HepG2 (cell line): ENCODE data around the gene DPEP3. TPM values are rescaled to one million over a fixed set of nuclear protein-coding genes. Genes with fewer than 3 reads are reported as not detected.

Source experiments
- ATAC-seq: fragments of 200-7000 bp; cut with Tn5 transposase; 3 replicates; pipeline ENCODE4 v1.9.1; 2020; ENCODE audit warnings: mild to moderate bottlenecking, moderate library complexity
- BruUV-seq: library from RNA; stranded (reverse); fragments of 400-500 nt; replicated peaks from 2 replicates; lab custom pipeline; 2021; lab: Mats Ljungman, UMichigan
- CTCF ChIA-PET: fragments of 300-600 bp; formaldehyde crosslinking; extraction: SDS; loops from one replicate; lab custom pipeline; 2021; ENCODE audit warnings: low total read pairs, inconsistent platforms, low intra/inter-chr PET ratio; lab: Yijun Ruan, JAX
- POLR2A ChIA-PET: fragments of 350-600 bp; sonication (Branson Sonifier 250); formaldehyde crosslinking; loops from one replicate; lab custom pipeline; 2020; ENCODE audit warnings: antibody characterized with exemption, inconsistent platforms; lab: Yijun Ruan, JAX
- DNase-seq: peaks from one replicate; pipeline ENCODE4 v3.0.0-alpha.2; 2015; ENCODE audit warnings: low spot score
- FAIRE-seq: peaks from 3 replicates; lab custom pipeline; 2011; peaks lifted over from hg19 to GRCh38; lab: Jason Lieb, UNC
- H2AFZ ChIP-seq: one replicate; pipeline ENCODE4 v1.6.1; 2011; ENCODE audit warnings: low read length, inconsistent platforms
- H3K27ac ChIP-seq: fragments of 300-600 bp; 3 replicates; pipeline ENCODE4 v1.8.0; 2011; ENCODE audit warnings: mixed run types, mild to moderate bottlenecking, mixed read lengths, low read length, inconsistent platforms; ENCODE audit not compliant: insufficient read depth; ENCODE audit errors: extremely low read length
- H3K27me3 ChIP-seq, 2 experiments: fragments of 200-600 bp in 1 of 2; 2 replicates in 1 of 2; 3 replicates in 1 of 2; pipeline versions ENCODE4 v1.6.0 to v1.8.0; 2011; ENCODE audit warnings: low read length in 2 of 2, mild to moderate bottlenecking in 2 of 2, moderate library complexity in 2 of 2, inconsistent platforms in 1 of 2; ENCODE audit not compliant: insufficient read depth in 2 of 2, control insufficient read depth in 1 of 2
- H3K36me3 ChIP-seq, 2 experiments: fragments of 200-600 bp in 1 of 2; replicated peaks in 1 of 2; 2 replicates in 1 of 2; 3 replicates in 1 of 2; pipeline versions ENCODE4 v1.5.1 to v1.8.0; 2011; ENCODE audit warnings: low read length in 2 of 2, inconsistent platforms in 1 of 2; ENCODE audit not compliant: insufficient read depth in 2 of 2, control insufficient read depth in 1 of 2
- H3K4me1 ChIP-seq: 2 replicates; pipeline ENCODE4 v1.5.1; 2012; ENCODE audit warnings: low read length, inconsistent platforms; ENCODE audit not compliant: insufficient read depth
- H3K4me2 ChIP-seq: 2 replicates; pipeline ENCODE4 v1.6.0; 2011; ENCODE audit warnings: low read depth, low read length, inconsistent platforms
- H3K4me3 ChIP-seq, 3 experiments: fragments of 200-600 bp in 1 of 3; sonication (generic), shearing (Covaris generic) in 1 of 3; replicated peaks in 1 of 3; 2 replicates each; pipeline ENCODE4 v1.5.1; 2011 to 2016; ENCODE audit warnings: low read length in 3 of 3, inconsistent platforms in 2 of 3, low read depth in 2 of 3, mild to moderate bottlenecking in 2 of 3, control low read depth in 1 of 3, mixed read lengths in 1 of 3; ENCODE audit not compliant: insufficient read depth in 1 of 3
- H3K79me2 ChIP-seq: one replicate; pipeline ENCODE4 v1.6.1; 2011; ENCODE audit warnings: low read length, inconsistent platforms; ENCODE audit not compliant: insufficient read depth
- H3K9ac ChIP-seq: 2 replicates; pipeline ENCODE4 v1.6.0; 2011; ENCODE audit warnings: mild to moderate bottlenecking, low read depth, low read length, inconsistent platforms; ENCODE audit not compliant: insufficient read depth
- H3K9me3 ChIP-seq: 2 replicates; pipeline ENCODE4 v1.5.1; 2012; ENCODE audit warnings: mild to moderate bottlenecking, low read length
- H4K20me1 ChIP-seq: 2 replicates; pipeline ENCODE4 v1.6.0; 2011; ENCODE audit warnings: inconsistent platforms, mild to moderate bottlenecking, low read length, moderate library complexity; ENCODE audit not compliant: insufficient read depth
- ASH2L ChIP-seq: fragments of 300-600, 200-600 bp; sonication (generic); IDR thresholded peaks from 2 replicates; pipeline ENCODE4 v1.7.0; 2017; ENCODE audit warnings: low read depth, mild to moderate bottlenecking, moderate library complexity, mixed read lengths, low read length; ENCODE audit not compliant: insufficient read length
- CENPX ChIP-seq: sonication (generic); formaldehyde crosslinking; IDR thresholded peaks from 2 replicates; pipeline ENCODE4 v1.9.0; 2021; ENCODE audit warnings: mild to moderate bottlenecking, missing genetic modification reagents, moderate library complexity
- CTCF ChIP-seq: sonication (generic); formaldehyde crosslinking; IDR thresholded peaks from 2 replicates; pipeline ENCODE4 v1.5.0; 2020; ENCODE audit warnings: mild to moderate bottlenecking, missing genetic modification reagents, moderate library complexity
- RAD21 ChIP-seq: fragments of 450-650 bp; formaldehyde crosslinking; IDR thresholded peaks from 2 replicates; pipeline ENCODE4 v1.5.0; 2020; ENCODE audit warnings: mild to moderate bottlenecking
- SAP130 ChIP-seq: IDR thresholded peaks from 2 replicates; pipeline ENCODE4 v1.6.1; 2016; ENCODE audit warnings: low read depth
- SKI ChIP-seq: fragments of 450-650 bp; IDR thresholded peaks from one replicate; pipeline ENCODE4 v1.6.1; 2018; ENCODE audit warnings: mild to moderate bottlenecking; ENCODE audit not compliant: partially characterized antibody
- STAG1 ChIP-seq: sonication (generic); formaldehyde crosslinking; IDR thresholded peaks from 2 replicates; pipeline ENCODE4 v1.4.0; 2020; ENCODE audit warnings: missing genetic modification reagents
- TCF7 ChIP-seq: sonication (generic); IDR thresholded peaks from 2 replicates; pipeline ENCODE4 v1.6.1; 2016; ENCODE audit warnings: antibody characterized with exemption, low read depth
- TEAD3 ChIP-seq: optimal IDR thresholded peaks from 2 replicates; pipeline ENCODE3; 2016; ENCODE audit warnings: borderline replicate concordance
- XRCC5 ChIP-seq: fragments of 200-400 bp; formaldehyde crosslinking; optimal IDR thresholded peaks from 2 replicates; pipeline ENCODE3; 2017; ENCODE audit warnings: mild to moderate bottlenecking, low read length
- ZBTB38 ChIP-seq: sonication (generic); formaldehyde crosslinking; IDR thresholded peaks from 2 replicates; pipeline ENCODE4 v1.5.1; 2020; ENCODE audit warnings: mild to moderate bottlenecking, missing genetic modification reagents
- ZNF326 ChIP-seq: sonication (generic); formaldehyde crosslinking; IDR thresholded peaks from 2 replicates; pipeline ENCODE4 v1.4.0; 2020; ENCODE audit warnings: missing genetic modification reagents, borderline replicate concordance
- ZNF773 ChIP-seq: sonication (generic); formaldehyde crosslinking; IDR thresholded peaks from 2 replicates; pipeline ENCODE4 v1.4.0; 2020; ENCODE audit warnings: missing genetic modification reagents, borderline replicate concordance
- ZNF788 ChIP-seq: sonication (generic); formaldehyde crosslinking; IDR thresholded peaks from 2 replicates; pipeline ENCODE4 v1.5.0; 2020; ENCODE audit warnings: mild to moderate bottlenecking, missing genetic modification reagents, borderline replicate concordance
- ZNF879 ChIP-seq: sonication (generic); formaldehyde crosslinking; IDR thresholded peaks from 2 replicates; pipeline ENCODE4 v1.8.1; 2023; ENCODE audit warnings: missing genetic modification reagents
- WGBS: methylation state at CpG from one replicate; pipeline ENCODE4 v1.1.6; 2017; ENCODE audit warnings: low lambda C conversion rate; 5-methylcytosine and 5-hydroxymethylcytosine counted together
- in situ Hi-C: cut with HindIII; loops from 2 replicates; pipeline ENCODE4 v1.10.0; 2017; ENCODE audit warnings: low pct_unique_long_range_greater_than_20kb; ENCODE audit not compliant: extremely low pct_ligation_motif_present
- intact Hi-C: fragments of 100-400 bp; cut with micrococcal nuclease; formaldehyde crosslinking; loops from one replicate; pipeline ENCODE4 v1.10.0; 2022; ENCODE audit not compliant: unreplicated experiment
- polyA plus RNA-seq, 8 experiments: library from polyadenylated mRNA; depleted of rRNA in 3 of 8; stranded (reverse) in 7 of 8; unstranded in 1 of 8; fragments of >200 nt; fragmentation: Illumina TruSeq in 4 of 8; extraction: Trizol in 4 of 8; gene quantifications; 2 replicates each; pipeline versions ENCODE4 v1.2.1 to v1.2.3, GENCODE V29; 2011 to 2016; ENCODE audit warnings: low read depth in 4 of 8, missing spikeins in 1 of 8, mixed read lengths in 1 of 8; ENCODE audit not compliant: insufficient read depth in 1 of 8
- total RNA-seq, 5 experiments: library from RNA; depleted of rRNA; stranded (reverse); fragments of >200 nt; fragmentation: Illumina TruSeq; extraction: Trizol; gene quantifications; 2 replicates each; pipeline ENCODE4 v1.2.3, GENCODE V29; 2016; ENCODE audit warnings: low read depth in 1 of 5
- TF ChIP-seq, protein P1 (sequence below): sonication (generic); formaldehyde crosslinking; IDR thresholded peaks from 2 replicates; pipeline ENCODE4 v1.5.0; 2020; ENCODE audit warnings: missing genetic modification reagents, mild to moderate bottlenecking, borderline replicate concordance
- TF ChIP-seq, protein P2 (sequence below): sonication (generic); formaldehyde crosslinking; IDR thresholded peaks from 2 replicates; pipeline ENCODE4 v1.8.1; 2023; ENCODE audit warnings: mild to moderate bottlenecking, missing genetic modification reagents

The DPEP3 gene
- total and polyA plus RNA-seq, 2 of the 13 experiments (the other 11 are each of a cell fraction or from before 2014, with no cell fraction given) = not detected

DNA sequence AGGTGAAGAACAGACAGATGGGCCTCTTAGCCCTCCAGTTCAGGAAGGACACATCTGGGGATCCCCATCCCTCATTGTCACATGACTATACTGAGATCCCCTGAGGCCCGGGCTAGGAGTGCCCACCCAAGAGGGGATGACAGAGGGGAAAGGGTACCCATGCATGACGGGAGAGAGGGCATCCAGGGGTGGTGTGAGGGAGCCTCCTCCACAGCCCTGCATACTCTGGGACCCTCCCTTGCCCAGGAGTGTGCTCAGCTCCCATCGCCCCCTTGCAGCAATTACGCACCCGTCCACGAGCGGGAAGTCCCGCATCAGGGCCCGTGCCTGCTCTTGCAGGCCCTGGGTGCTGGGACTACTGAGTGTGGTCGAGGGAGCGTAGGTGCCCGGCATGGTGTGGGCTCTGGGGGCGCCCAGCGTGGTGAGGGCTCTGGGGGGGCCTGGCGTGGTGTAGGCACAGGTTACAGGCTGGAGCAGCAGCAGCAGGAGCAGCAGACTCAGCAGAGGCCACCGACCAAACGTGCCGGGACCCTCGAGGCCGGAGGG lies 12.4 kb upstream of the DPEP3 start (continued):
- TF ChIP-seq, protein P1, sequence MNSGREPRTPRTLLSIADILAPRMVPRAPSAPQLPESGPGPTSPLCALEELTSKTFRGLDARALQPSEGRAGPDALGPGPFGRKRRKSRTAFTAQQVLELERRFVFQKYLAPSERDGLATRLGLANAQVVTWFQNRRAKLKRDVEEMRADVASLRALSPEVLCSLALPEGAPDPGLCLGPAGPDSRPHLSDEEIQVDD (CRISPR knock-in tag) = no peak

DNA sequence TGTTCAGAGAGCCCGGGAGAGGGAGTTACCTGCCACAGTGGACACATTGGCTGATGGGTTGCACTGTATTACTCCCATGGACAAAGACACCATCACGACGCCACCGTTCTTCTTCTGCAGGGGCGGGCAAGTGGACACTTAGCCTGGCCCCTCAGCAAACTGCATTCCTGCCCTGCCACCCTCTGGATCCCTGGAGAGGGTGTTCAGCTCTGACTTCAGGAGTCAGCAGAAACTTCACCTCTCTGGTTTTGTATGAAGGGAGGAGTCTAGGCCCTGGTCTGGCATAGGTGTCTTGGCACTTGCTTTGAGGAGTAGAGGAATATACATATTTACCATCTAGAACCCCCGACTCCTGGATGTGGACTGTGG lies 9.7 kb upstream of the DPEP3 start:
- DNase-seq (no peak), ATAC-seq (no peak; the same call in 2 of the 3 replicates), FAIRE-seq (no peak)
- Histone ChIP-seq H3K36me3 (no peaks in the 10 kb centered on the region), H3K4me2 (no peak overlapping the region), H3K9me3 (no peaks in the 10 kb centered on the region), H2AFZ (no peak overlapping the region), H3K27ac (no peak overlapping the region), H3K27me3 (peaks cover 2 to 22% of the 10 kb centered on the region in 2 experiments), H3K9ac (no peak overlapping the region), H4K20me1 (no peaks in the 10 kb centered on the region), H3K79me2 (no peaks in the 10 kb centered on the region), H3K4me1 (peaks cover 55% of the 10 kb centered on the region), H3K4me3 (no peak overlapping the region)
- CTCF ChIA-PET = interaction anchor here (1.1 kb wide), 1 partner anchor 50 kb away, joined by 3 read pairs; no protein-coding TSS in a partner anchor
- 30% methylated on average over 1 of the region's 6 CpGs for WGBS
- POLR2A ChIA-PET = interaction anchor here (4.8 kb wide), 1 partner anchor 47 kb away, joined by 29 read pairs; the partner anchor contains the start of gene LCAT
- in situ Hi-C loops = loop anchor here (5.0 kb wide), 1 partner anchor 52 kb away; no protein-coding TSS in a partner anchor
- no TSS peak for BruUV-seq
- intact Hi-C loops = no loop called here
- TF ChIP-seq, protein P2, sequence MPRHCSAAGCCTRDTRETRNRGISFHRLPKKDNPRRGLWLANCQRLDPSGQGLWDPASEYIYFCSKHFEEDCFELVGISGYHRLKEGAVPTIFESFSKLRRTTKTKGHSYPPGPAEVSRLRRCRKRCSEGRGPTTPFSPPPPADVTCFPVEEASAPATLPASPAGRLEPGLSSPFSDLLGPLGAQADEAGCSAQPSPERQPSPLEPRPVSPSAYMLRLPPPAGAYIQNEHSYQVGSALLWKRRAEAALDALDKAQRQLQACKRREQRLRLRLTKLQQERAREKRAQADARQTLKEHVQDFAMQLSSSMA = no peak
- TF ChIP-seq XRCC5 (peak; percentile 25), CTCF (peak; percentile 72), STAG1 (CRISPR knock-in tag) (peak; percentile 64), ZNF326 (CRISPR knock-in tag) (no peak), TEAD3 (CRISPR knock-in tag) (peak; percentile 47), RAD21 (peak; percentile 57), ZBTB38 (CRISPR knock-in tag) (0 out of 2 replicates have a peak, but pooled peaks have one; percentile 20), TCF7 (no peak), SKI (no peak), ZNF879 (CRISPR knock-in tag) (no peak), SAP130 (0 out of 2 replicates have a peak, but pooled peaks have one; percentile 24), ASH2L (no peak), ZNF773 (0 out of 2 replicates have a peak, but pooled peaks have one; percentile 18), CENPX (CRISPR knock-in tag) (no peak), ZNF788 (CRISPR knock-in tag) (0 out of 2 replicates have a peak, but pooled peaks have one; percentile 34)
